H1 (cell line): ENCODE measurements around the gene FOXI1. TPM values are rescaled to one million over a fixed set of nuclear protein-coding genes. Genes with fewer than 3 reads are reported as not detected.

Experiments
- KDM5A ChIP-seq: fragments of 200-600 bp; IDR thresholded peaks from 2 replicates; pipeline ENCODE4 v1.7.1; 2012; ENCODE audit warnings: mild to moderate bottlenecking, low read length, inconsistent platforms, mixed read lengths
- SRF ChIP-seq: IDR thresholded peaks from 2 replicates; pipeline ENCODE4 v1.6.1; 2011; ENCODE audit warnings: mild to moderate bottlenecking, low read depth, low read length, moderate library complexity
- ZNF274 ChIP-seq: IDR thresholded peaks from 2 replicates; pipeline ENCODE4 v1.7.0; 2012; ENCODE audit warnings: low read length, borderline replicate concordance; ENCODE audit errors: extremely low read depth
- polyA plus RNA-seq, 7 experiments: library from polyadenylated mRNA; depleted of rRNA in 3 of 7; stranded (reverse) in 5 of 7; unstranded in 2 of 7; fragments of >200 nt in 5 of 7; fragments of 200-250 nt in 2 of 7; gene quantifications; 1 replicate in 5 of 7; 2 replicates in 1 of 7; 4 replicates in 1 of 7; pipeline versions ENCODE4 v1.2.1 to v1.2.3, GENCODE V29; 2011 to 2013; ENCODE audit warnings: missing spikeins in 2 of 7, mixed read lengths in 2 of 7
- total RNA-seq: library from RNA; stranded (reverse); fragmentation: NEBNext Ultra II Directional; extraction: Animal tissue kit (Norgen Biotek cat#: 25700); gene quantifications from 2 replicates; pipeline ENCODE4 v1.2.1, GENCODE V29; 2021

Gene FOXI1
- total and polyA plus RNA-seq, 2 of the 8 experiments (the other 6 are each of a cell fraction or from before 2014, with no cell fraction given) = not detected

DNA sequence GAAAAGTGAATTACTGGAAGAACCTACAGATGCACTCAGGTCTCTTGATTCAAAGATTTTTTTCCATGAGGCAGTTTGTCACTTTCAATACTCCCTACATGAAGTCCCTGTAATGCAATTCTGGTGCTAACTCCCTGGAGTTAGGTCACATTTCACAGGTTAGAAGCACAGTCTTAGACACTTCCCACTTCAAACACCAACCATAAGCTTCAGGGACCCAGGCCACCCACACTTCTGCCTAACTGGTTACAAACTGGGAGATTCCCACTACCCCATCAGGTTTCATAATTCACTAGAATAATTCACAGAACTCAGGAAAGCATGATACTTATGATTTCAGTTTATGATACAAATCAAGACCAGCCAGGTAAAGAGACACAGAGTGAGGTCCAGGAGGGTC is 29.0 kb upstream of the FOXI1 start (continued):
- TF ChIP-seq SRF (no peak), ZNF274 (no peak), KDM5A (no peak)
- TF ChIP-seq, all 59 proteins: peak for 0
